ENCODE data around the gene CPT1B. TPM values are rescaled to one million over a fixed set of nuclear protein-coding genes. Genes with fewer than 3 reads are reported as not detected.
"Not testable (repeated sequence)": the region's sequence is repeated elsewhere in the genome, so short reads cannot be mapped to it uniquely, and the experiment has no call there.

CPT1B gene
- total RNA-seq, 1 donor from 2014 or later: 2.1 TPM

- no peak for TF ChIP-seq CTCF (IDR thresholded peaks at IDR 0.05; ENCODE audit: insufficient read depth, low read length, poor library complexity, severe bottlenecking)
- no peaks in the 10 kb centered on the region for H3K36me3 ChIP-seq (ENCODE audit: control insufficient read depth, insufficient read depth, low read length)
- DNase-seq (ENCODE audit: low read depth): no peak
- no peak overlapping the region for H3K4me3 ChIP-seq (ENCODE audit: low read depth, low read length)
- peaks cover 70% of the 10 kb centered on the region for H3K27me3 ChIP-seq (ENCODE audit: control insufficient read depth, insufficient read depth, low read length)
These were observed 31.8 kb upstream of the CPT1B start for GRCh38 chr22:50610041-50610451.

GRCh38 chr22:50609599-50609998 lies 31.4 kb upstream of the CPT1B start:
- H3K27me3 ChIP-seq (ENCODE audit: control insufficient read depth, insufficient read depth, low read length): peaks cover 75% of the 10 kb centered on the region
- no peaks in the 10 kb centered on the region for H3K36me3 ChIP-seq (ENCODE audit: control insufficient read depth, insufficient read depth, low read length)
- TF ChIP-seq CTCF (IDR thresholded peaks at IDR 0.05; ENCODE audit: insufficient read depth, low read length, poor library complexity, severe bottlenecking): no peak
- no peak for DNase-seq (ENCODE audit: low read depth)
- no peak overlapping the region for H3K4me3 ChIP-seq (ENCODE audit: low read depth, low read length)

GRCh38 chr22:50608996-50609395 lies 30.8 kb upstream of the CPT1B start:
- Histone ChIP-seq H3K36me3 (ENCODE audit: control insufficient read depth, insufficient read depth, low read length) (no peaks in the 10 kb centered on the region), H3K27me3 (ENCODE audit: control insufficient read depth, insufficient read depth, low read length) (peaks cover 78% of the 10 kb centered on the region), H3K4me3 (ENCODE audit: low read depth, low read length) (no peak overlapping the region)
- no peak for TF ChIP-seq CTCF (IDR thresholded peaks at IDR 0.05; ENCODE audit: insufficient read depth, low read length, poor library complexity, severe bottlenecking)
- no peak for DNase-seq (ENCODE audit: low read depth)

- not testable (repeated sequence) for H3K4me3 ChIP-seq (ENCODE audit: low read depth, low read length); DNase-seq (ENCODE audit: low read depth); H3K36me3 ChIP-seq (ENCODE audit: control insufficient read depth, insufficient read depth, low read length)
- H3K27me3 ChIP-seq (ENCODE audit: control insufficient read depth, insufficient read depth, low read length): peaks cover 82% of the 10 kb centered on the region
These were observed 30.0 kb upstream of the CPT1B start for GRCh38 chr22:50608058-50608840.

- Histone ChIP-seq H3K27me3 (ENCODE audit: control insufficient read depth, insufficient read depth, low read length) (peaks cover 83% of the 10 kb centered on the region), H3K36me3 (ENCODE audit: control insufficient read depth, insufficient read depth, low read length) (no peaks in the 10 kb centered on the region), H3K4me3 (ENCODE audit: low read depth, low read length) (no peak overlapping the region)
- no peak for DNase-seq (ENCODE audit: low read depth)
- no peak for TF ChIP-seq CTCF (IDR thresholded peaks at IDR 0.05; ENCODE audit: insufficient read depth, low read length, poor library complexity, severe bottlenecking)
These were observed 29.4 kb upstream of the CPT1B start for GRCh38 chr22:50607659-50608020.

- TF ChIP-seq CTCF (IDR thresholded peaks at IDR 0.05; ENCODE audit: insufficient read depth, low read length, poor library complexity, severe bottlenecking): no peak
- Histone ChIP-seq H3K36me3 (ENCODE audit: control insufficient read depth, insufficient read depth, low read length) (no peaks in the 10 kb centered on the region), H3K4me3 (ENCODE audit: low read depth, low read length) (no peak overlapping the region), H3K27me3 (ENCODE audit: control insufficient read depth, insufficient read depth, low read length) (peaks cover 82% of the 10 kb centered on the region)
- no peak for DNase-seq (ENCODE audit: low read depth)
These were observed 28.9 kb upstream of the CPT1B start for GRCh38 chr22:50606946-50607658.

Measured in kidney epithelial cell (primary cell).